ENCODE results near the gene NOD2.

The NOD2 gene

GRCh38 chr16:50697881-50698767 is 4.7 kb downstream of the NOD2 start:
- H3K27me3 ChIP-seq (ENCODE audit: control insufficient read depth, insufficient read depth, low read length), result no peaks in the 10 kb centered on the region
- H3K36me3 ChIP-seq (ENCODE audit: control insufficient read depth, insufficient read depth, low read length), result no peaks in the 10 kb centered on the region
- H3K4me1 ChIP-seq, result peaks cover 8% of the 10 kb centered on the region
- peak overlapping the region; percentile 94 for H2AFZ ChIP-seq
- H3K9me3 ChIP-seq (ENCODE audit: control insufficient read depth, low read length), result no peaks in the 10 kb centered on the region
- H3K9ac ChIP-seq, result no peak overlapping the region
- no peak for TF ChIP-seq CTCF (IDR thresholded peaks at IDR 0.05)
- H3K27ac ChIP-seq, result peak overlapping the region; percentile 43
- H3K4me3 ChIP-seq (ENCODE audit: low read depth, low read length), result peak overlapping the region; percentile 27
- H3K79me2 ChIP-seq, result no peaks in the 10 kb centered on the region
- peak overlapping the region; percentile 81 for H3K4me2 ChIP-seq (ENCODE audit: low read length)

DNA sequence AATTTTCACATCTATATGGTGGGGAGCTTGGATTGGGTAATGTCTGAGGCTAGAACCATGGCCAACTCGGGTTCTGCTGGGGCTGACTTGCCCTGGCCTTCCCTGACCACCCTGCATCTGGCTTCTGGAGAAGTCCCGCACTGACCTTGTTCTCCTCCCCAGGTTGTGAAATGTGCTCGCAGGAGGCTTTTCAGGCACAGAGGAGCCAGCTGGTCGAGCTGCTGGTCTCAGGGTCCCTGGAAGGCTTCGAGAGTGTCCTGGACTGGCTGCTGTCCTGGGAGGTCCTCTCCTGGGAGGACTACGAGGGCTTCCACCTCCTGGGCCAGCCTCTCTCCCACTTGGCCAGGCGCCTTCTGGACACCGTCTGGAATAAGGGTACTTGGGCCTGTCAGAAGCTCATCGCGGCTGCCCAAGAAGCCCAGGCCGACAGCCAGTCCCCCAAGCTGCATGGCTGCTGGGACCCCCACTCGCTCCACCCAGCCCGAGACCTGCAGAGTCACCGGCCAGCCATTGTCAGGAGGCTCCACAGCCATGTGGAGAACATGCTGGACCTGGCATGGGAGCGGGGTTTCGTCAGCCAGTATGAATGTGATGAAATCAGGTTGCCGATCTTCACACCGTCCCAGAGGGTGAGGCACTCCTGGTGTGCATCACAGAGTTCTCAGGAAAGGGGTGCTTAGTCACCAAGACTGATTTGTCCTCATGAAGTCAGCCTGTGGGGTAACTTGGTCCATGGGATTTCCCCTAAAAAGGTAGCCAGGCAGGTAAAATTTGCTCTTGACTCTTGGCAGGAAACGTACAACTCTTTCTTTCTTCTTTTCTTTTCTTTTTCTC is 6.1 kb downstream of the NOD2 start:
- H3K4me1 ChIP-seq, result peaks cover 8% of the 10 kb centered on the region
- no peak overlapping the region for H3K9ac ChIP-seq
- no peaks in the 10 kb centered on the region for H3K79me2 ChIP-seq
- TF ChIP-seq CTCF (IDR thresholded peaks at IDR 0.05), result no peak
- no peaks in the 10 kb centered on the region for H3K27me3 ChIP-seq (ENCODE audit: control insufficient read depth, insufficient read depth, low read length)
- H2AFZ ChIP-seq, result no peak overlapping the region
- H3K4me2 ChIP-seq (ENCODE audit: low read length), result no peak overlapping the region
- H3K4me3 ChIP-seq (ENCODE audit: low read depth, low read length), result no peak overlapping the region
- no peak overlapping the region for H3K27ac ChIP-seq
- no peaks in the 10 kb centered on the region for H3K9me3 ChIP-seq (ENCODE audit: control insufficient read depth, low read length)
- no peaks in the 10 kb centered on the region for H3K36me3 ChIP-seq (ENCODE audit: control insufficient read depth, insufficient read depth, low read length)

- no peaks in the 10 kb centered on the region for H3K79me2 ChIP-seq
- no peak overlapping the region for H3K27ac ChIP-seq
- no peak overlapping the region for H3K4me2 ChIP-seq (ENCODE audit: low read length)
- no peaks in the 10 kb centered on the region for H3K36me3 ChIP-seq (ENCODE audit: control insufficient read depth, insufficient read depth, low read length)
- no peaks in the 10 kb centered on the region for H3K27me3 ChIP-seq (ENCODE audit: control insufficient read depth, insufficient read depth, low read length)
- TF ChIP-seq CTCF (IDR thresholded peaks at IDR 0.05), result no peak
- H3K4me1 ChIP-seq, result peaks cover 3% of the 10 kb centered on the region
- H3K4me3 ChIP-seq (ENCODE audit: low read depth, low read length), result no peak overlapping the region
- no peak overlapping the region for H2AFZ ChIP-seq
- no peak overlapping the region for H3K9ac ChIP-seq
- no peaks in the 10 kb centered on the region for H3K9me3 ChIP-seq (ENCODE audit: control insufficient read depth, low read length)
Measured at GRCh38 chr16:50702725-50703124, 9.3 kb downstream of the NOD2 start.

GRCh38 chr16:50704245-50704644 is 10.8 kb downstream of the NOD2 start:
- Histone ChIP-seq H3K27me3 (ENCODE audit: control insufficient read depth, insufficient read depth, low read length) (no peaks in the 10 kb centered on the region), H3K4me1 (no peaks in the 10 kb centered on the region), H3K9me3 (ENCODE audit: control insufficient read depth, low read length) (no peaks in the 10 kb centered on the region), H3K36me3 (ENCODE audit: control insufficient read depth, insufficient read depth, low read length) (no peaks in the 10 kb centered on the region), H2AFZ (no peak overlapping the region), H3K9ac (no peak overlapping the region), H3K4me3 (ENCODE audit: low read depth, low read length) (no peak overlapping the region), H3K27ac (no peak overlapping the region), H3K79me2 (no peaks in the 10 kb centered on the region), H3K4me2 (ENCODE audit: low read length) (no peak overlapping the region)
- no peak for TF ChIP-seq CTCF (IDR thresholded peaks at IDR 0.05)
